Esophagus muscularis mucosa (tissue), 4 donors: Measurements from ENCODE around the gene NEK7. TPM values are rescaled to one million over a fixed set of nuclear protein-coding genes. Genes with fewer than 3 reads are reported as not detected.

Experiments used
- DNase-seq: peaks from one replicate; pipeline ENCODE4 v3.0.0-alpha.2; 2017; ENCODE audit errors: extremely low spot score
- H3K27ac ChIP-seq, 4 donors: fragments of 200-600 bp; sonication (generic); replicated peaks in 1 of 4; 1 replicate in 3 of 4; 2 replicates in 1 of 4; pipeline ENCODE4 v1.5.1; 2016 to 2019; ENCODE audit warnings: mild to moderate bottlenecking in 1 of 4
- H3K27me3 ChIP-seq, 4 donors: fragments of 200-600 bp; sonication (generic); one replicate each; pipeline versions ENCODE4 v1.5.1 to v1.6.0; 2016 to 2019
- H3K36me3 ChIP-seq, 4 donors: fragments of 200-600 bp; sonication (generic); one replicate each; pipeline ENCODE4 v1.5.1; 2016 to 2019
- H3K4me1 ChIP-seq, 4 donors: fragments of 200-600 bp; sonication (generic); one replicate each; pipeline ENCODE4 v1.5.1; 2016 to 2019
- H3K4me3 ChIP-seq, 4 donors: fragments of 200-600 bp; sonication (generic); 1 replicate in 2 of 4; 2 replicates in 2 of 4; pipeline ENCODE4 v1.5.1; 2016 to 2019; ENCODE audit warnings: mild to moderate bottlenecking in 4 of 4, moderate library complexity in 1 of 4
- H3K9me3 ChIP-seq, 4 donors: fragments of 200-600 bp; sonication (generic); 1 replicate in 3 of 4; 2 replicates in 1 of 4; pipeline ENCODE4 v1.5.1; 2016 to 2019
- CTCF ChIP-seq, 3 experiments: fragments of 200-600 bp in 2 of 3; fragments of 450-650 bp in 1 of 3; sonication (generic) in 2 of 3; IDR thresholded peaks; one replicate each; pipeline ENCODE4 v1.5.1; 2017 to 2019; ENCODE audit warnings: antibody characterized with exemption in 3 of 3, mild to moderate bottlenecking in 2 of 3, moderate library complexity in 1 of 3
- EP300 ChIP-seq: sonication (generic); formaldehyde crosslinking; IDR thresholded peaks from one replicate; pipeline ENCODE4 v1.6.1; 2017; ENCODE audit warnings: antibody characterized with exemption
- POLR2A ChIP-seq: fragments of 450-650 bp; IDR thresholded peaks from one replicate; pipeline ENCODE4 v1.6.1; 2017; ENCODE audit warnings: antibody characterized with exemption, moderate library complexity, mild to moderate bottlenecking, low read depth
- POLR2AphosphoS5 ChIP-seq, 2 donors: sonication (generic); formaldehyde crosslinking; IDR thresholded peaks; one replicate each; pipeline ENCODE4 v1.6.1; 2017; ENCODE audit warnings: antibody characterized with exemption in 2 of 2
- WGBS: methylation state at CpG from one replicate; pipeline ENCODE4 v1.1.5; 2018; 5-methylcytosine and 5-hydroxymethylcytosine counted together
- intact Hi-C: fragments of 100-400 bp; cut with DNase I; formaldehyde crosslinking; loops from one replicate; pipeline ENCODE4 v1.15.1; 2023
- total RNA-seq, 4 donors: library from RNA; depleted of rRNA; stranded (reverse); fragments of >200 nt; gene quantifications; one replicate each; pipeline versions ENCODE4 v1.1.0 to v1.2.1, GENCODE V29; 2016

Gene NEK7
- total RNA-seq, 4 donors from 2014 or later, result 110 to 196 (median 158) TPM

- intact Hi-C loops, result no loop called here
- Histone ChIP-seq H3K27me3 (no peaks in the 10 kb centered on the region), H3K4me1 (peaks cover 36 to 48% (median 40%) of the 10 kb centered on the region in 4 donors), H3K36me3 (no peaks in the 10 kb centered on the region), H3K27ac (no peak overlapping the region), H3K4me3 (no peak overlapping the region), H3K9me3 (no peaks in the 10 kb centered on the region)
- no peak for DNase-seq
- TF ChIP-seq CTCF (IDR thresholded peaks at IDR 0.05) (no peak), POLR2A (no peak), POLR2AphosphoS5 (IDR thresholded peaks at IDR 0.05) (no peak), EP300 (no peak)
- WGBS, result 80% methylated on average over 3 of the region's 3 CpGs
Measured at GRCh38 chr1:198183605-198184004, 26.8 kb downstream of the NEK7 start.

- intact Hi-C loops, result no loop called here
- Histone ChIP-seq H3K4me3 (no peak overlapping the region), H3K36me3 (no peaks in the 10 kb centered on the region), H3K4me1 (peaks cover 31 to 45% (median 41%) of the 10 kb centered on the region in 4 donors), H3K27me3 (no peaks in the 10 kb centered on the region), H3K9me3 (no peaks in the 10 kb centered on the region), H3K27ac (no peak overlapping the region)
- DNase-seq, result no peak
- TF ChIP-seq POLR2AphosphoS5 (IDR thresholded peaks at IDR 0.05) (no peak), POLR2A (no peak), EP300 (no peak), CTCF (IDR thresholded peaks at IDR 0.05) (no peak)
- 97% methylated on average over 4 of the region's 4 CpGs for WGBS
Measured at GRCh38 chr1:198184516-198184915, 27.7 kb downstream of the NEK7 start.

GRCh38 chr1:198185146-198185545 is 28.3 kb downstream of the NEK7 start:
- TF ChIP-seq EP300 (no peak), POLR2A (no peak), POLR2AphosphoS5 (IDR thresholded peaks at IDR 0.05) (no peak), CTCF (IDR thresholded peaks at IDR 0.05) (no peak)
- H3K4me1 ChIP-seq, result peaks cover 28 to 41% (median 38%) of the 10 kb centered on the region in 4 donors
- H3K27me3 ChIP-seq, result no peaks in the 10 kb centered on the region
- no peaks in the 10 kb centered on the region for H3K36me3 ChIP-seq
- no peaks in the 10 kb centered on the region for H3K9me3 ChIP-seq
- H3K27ac ChIP-seq, result no peak overlapping the region
- H3K4me3 ChIP-seq, result no peak overlapping the region
- intact Hi-C loops, result no loop called here
- no peak for DNase-seq
- 61% methylated on average over 3 of the region's 3 CpGs for WGBS

GRCh38 chr1:198185759-198186158 is 29.0 kb downstream of the NEK7 start:
- Histone ChIP-seq H3K27me3 (no peaks in the 10 kb centered on the region), H3K27ac (no peak overlapping the region), H3K4me1 (peaks cover 25 to 41% (median 38%) of the 10 kb centered on the region in 4 donors), H3K9me3 (no peaks in the 10 kb centered on the region), H3K4me3 (no peak overlapping the region), H3K36me3 (no peaks in the 10 kb centered on the region)
- intact Hi-C loops, result no loop called here
- DNase-seq, result no peak
- 64% methylated on average over 2 of the region's 2 CpGs for WGBS
- TF ChIP-seq CTCF (IDR thresholded peaks at IDR 0.05) (no peak), POLR2AphosphoS5 (IDR thresholded peaks at IDR 0.05) (no peak), EP300 (no peak), POLR2A (no peak)

DNA sequence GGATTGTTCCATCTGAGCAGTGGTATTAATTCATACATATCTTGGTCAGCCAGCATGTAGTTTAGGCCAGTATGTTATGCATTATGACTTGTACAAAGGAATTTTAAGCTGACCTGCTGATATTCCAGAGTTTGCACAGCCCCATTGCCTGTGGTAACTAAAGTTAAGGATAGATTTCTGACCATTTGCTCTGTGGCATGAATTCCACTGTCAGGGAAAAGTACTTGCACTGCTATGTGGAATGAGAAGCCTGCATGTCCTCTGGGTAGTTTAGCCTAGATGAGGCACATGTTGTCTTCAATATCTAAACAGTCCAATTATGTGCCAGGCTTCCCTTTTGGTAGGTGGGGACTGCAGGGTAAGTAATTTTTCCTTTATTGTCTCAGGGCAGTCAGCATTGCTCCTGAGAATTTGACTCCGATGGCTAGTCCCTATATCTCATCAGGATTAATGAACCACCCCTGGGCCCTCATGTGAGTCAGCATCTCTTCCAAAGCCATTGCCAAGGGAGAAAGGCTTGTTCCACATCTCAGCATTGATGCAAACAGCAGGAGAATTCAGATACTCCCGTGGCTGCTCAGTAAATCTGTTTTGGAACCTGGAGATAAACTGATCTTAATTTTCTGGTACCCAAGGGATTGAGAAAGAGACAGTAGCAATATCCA is 30.2 kb downstream of the NEK7 start:
- no peaks in the 10 kb centered on the region for H3K27me3 ChIP-seq
- intact Hi-C loops, result no loop called here
- H3K4me1 ChIP-seq, result peaks cover 28 to 48% (median 40%) of the 10 kb centered on the region in 4 donors
- no peaks in the 10 kb centered on the region for H3K36me3 ChIP-seq
- no peak for DNase-seq
- no peak overlapping the region for H3K4me3 ChIP-seq
- H3K9me3 ChIP-seq, result no peaks in the 10 kb centered on the region
- no peak for TF ChIP-seq POLR2A
- TF ChIP-seq EP300, result no peak
- TF ChIP-seq CTCF (IDR thresholded peaks at IDR 0.05), result no peak
- no peak for TF ChIP-seq POLR2AphosphoS5 (IDR thresholded peaks at IDR 0.05)
- WGBS, result 95% methylated on average over 2 of the region's 2 CpGs
- H3K27ac ChIP-seq, result no peak overlapping the region
